ENCODE data around the gene ENPP7.
"Not testable (repeated sequence)": the region's sequence is repeated elsewhere in the genome, so short reads cannot be mapped to it uniquely, and the experiment has no call there.

Gene ENPP7

GRCh38 chr17:79749958-79750357 is 19.2 kb downstream of the ENPP7 start:
- no peak for DNase-seq

DNA sequence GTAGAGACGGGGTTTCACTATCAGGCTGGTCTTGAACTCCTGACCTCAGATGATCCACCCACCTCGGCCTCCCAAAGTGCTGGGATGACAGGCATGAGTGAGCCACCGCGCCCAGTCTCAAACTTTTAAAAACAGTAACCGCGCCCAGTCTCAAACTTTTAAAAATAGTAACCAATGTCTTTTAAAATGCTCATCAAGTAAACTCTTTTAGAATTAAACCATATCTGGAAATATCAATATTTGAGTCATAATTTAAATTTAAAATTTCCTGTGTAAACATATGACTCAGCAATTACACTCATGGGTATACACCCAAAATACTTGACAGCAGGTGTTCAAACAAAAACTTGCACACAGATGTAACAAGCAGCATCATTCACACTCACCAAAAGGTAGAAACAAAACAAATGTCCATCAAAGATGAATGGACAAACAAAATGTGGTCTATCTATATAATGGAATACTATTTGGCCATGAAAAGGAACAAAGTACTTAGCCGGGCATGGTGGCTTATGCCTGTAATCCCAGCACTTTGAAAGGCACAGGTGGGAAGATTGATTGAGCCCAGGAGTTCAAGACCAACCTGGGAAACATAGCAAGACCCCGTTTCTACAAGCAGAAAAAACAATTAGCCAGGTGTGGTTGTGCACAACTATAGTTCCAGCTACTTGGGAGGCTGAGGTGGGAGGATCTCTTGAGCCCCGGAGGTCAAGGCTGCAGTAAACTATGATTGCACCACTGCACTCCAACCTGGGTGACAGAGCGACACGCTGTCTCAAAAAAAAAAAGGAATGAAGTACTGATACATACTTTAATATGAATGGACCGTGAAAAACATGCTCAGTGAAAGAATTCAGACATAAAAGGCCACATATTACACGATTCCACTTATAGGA is 20.2 kb downstream of the ENPP7 start:
- no peak for DNase-seq

DNA sequence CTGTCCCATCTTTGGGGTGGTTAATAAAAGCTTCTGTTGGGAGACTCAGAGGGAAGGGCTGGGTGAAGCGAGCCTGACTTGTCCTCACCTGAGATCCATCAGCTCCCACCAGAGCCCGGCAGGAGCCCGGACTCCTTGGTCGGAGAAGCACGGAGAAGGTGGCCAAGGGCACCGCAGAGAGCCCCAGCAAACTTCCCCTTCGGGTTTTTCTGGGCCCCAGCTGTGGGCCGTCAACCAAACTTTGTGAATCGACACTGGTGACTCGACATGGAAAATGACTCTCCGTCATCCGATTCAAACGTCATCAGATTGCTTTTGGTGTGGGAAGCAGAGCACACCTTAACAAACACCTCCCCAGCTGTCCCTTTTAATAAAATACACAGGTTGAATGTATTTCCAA is 21.4 kb downstream of the ENPP7 start:
- no peak for DNase-seq

GRCh38 chr17:79754370-79754769 is 23.6 kb downstream of the ENPP7 start:
- DNase-seq, result no peak

DNA sequence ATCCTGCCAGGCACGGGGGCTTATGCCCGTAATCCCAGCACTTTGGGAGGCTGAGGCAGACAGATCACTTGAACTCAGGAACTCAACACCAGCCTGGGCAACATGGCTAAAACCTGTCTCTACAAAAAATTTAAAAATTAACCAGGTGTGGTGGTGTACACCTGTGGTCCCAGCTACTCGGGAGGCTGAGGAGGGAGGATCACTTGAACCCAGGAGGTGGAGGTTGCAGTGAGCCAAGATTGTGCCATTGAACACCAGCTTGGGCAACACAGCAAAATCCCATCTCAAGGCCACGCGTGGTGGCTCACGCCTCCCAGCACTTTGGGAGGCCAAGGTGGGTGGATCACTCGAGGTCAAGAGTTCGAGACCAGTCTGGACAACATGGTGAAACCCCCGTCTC is 24.2 kb downstream of the ENPP7 start:
- not testable (repeated sequence) for DNase-seq

DNA sequence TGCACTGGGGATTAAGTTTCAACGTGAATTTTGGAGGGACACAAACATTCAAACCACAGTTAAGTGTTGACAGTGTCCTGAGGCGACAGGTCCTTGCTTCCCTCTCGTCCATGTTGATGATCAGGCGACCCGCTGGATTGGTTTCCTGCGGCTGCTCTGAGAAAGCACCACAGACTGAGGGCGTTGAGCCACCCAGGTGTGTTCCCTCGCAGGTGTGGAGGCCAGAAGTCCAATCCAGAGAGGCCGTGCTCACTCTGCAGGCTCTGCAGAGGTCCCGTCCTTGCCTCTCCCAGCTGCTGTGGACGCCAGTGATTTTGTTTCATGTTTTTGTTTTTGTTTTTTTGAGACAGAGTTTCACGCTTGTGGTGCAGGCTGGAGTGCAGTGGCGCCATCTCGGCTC is 24.8 kb downstream of the ENPP7 start:
- no peak for DNase-seq

DNA sequence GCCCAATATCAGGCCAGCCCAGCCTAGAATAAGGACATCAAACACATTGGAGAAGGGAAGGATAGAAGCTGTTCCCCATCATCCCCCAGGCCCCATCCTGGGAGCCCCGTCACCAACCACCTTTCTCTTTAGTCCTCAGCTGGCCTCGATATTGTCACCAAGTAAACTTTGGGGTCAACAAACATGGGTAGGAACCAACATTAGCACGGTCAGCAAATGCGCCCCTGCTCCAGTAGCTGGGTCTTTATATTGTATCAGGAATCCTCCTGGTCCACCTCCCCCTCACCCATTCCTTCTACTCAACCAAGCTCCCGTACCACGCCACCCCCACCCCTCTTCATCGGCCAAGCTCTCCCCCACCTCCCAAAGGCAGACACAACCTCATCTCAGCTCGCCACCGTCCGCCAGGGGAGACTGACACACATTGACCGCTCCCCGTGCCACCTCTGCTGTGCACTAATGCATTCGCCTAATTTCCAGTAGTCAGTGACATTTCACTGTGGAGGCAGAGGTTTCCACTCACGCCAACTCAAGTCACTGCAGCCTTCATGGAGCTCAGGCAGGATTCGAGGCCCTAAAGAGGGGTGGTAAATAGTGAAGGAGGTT is 26.5 kb downstream of the ENPP7 start:
- no peak for DNase-seq

- DNase-seq, result no peak
These were observed 27.5 kb downstream of the ENPP7 start for GRCh38 chr17:79758271-79758670.

DNA sequence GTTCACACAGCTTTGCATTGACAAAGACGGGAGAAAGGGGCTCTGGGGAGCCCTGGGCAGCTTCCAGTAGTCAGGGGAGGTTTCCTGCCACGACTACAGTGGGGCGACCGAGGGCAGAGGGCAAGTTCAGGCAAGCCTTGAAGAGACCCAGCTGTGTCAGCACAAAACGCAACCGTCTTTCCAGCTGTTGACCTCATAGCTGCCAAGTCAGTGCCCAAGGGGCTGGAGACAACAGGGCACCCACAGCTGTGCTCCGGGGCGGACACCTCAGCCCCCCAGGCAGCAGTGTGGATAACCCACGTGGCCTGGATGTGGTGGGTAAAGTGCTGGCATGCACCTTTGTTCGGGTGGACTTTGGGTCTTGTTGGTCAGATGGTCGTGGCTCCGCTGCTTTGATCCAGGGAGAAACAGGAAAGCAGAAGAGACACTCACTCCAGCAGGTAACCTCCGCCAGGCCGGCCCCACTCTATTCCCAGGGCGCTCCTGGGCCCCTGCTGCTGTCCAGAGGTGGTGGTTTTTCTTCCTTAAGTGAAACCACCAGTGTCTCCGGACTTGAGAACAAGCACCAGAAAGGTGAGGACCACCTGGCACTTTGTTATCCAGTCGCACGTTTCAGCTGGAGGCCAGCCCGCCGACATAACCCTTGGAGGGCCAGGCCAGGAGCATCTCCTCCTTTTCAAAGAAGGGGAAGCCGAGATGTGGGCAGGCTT is 29.6 kb downstream of the ENPP7 start:
- no peak for DNase-seq

DNA sequence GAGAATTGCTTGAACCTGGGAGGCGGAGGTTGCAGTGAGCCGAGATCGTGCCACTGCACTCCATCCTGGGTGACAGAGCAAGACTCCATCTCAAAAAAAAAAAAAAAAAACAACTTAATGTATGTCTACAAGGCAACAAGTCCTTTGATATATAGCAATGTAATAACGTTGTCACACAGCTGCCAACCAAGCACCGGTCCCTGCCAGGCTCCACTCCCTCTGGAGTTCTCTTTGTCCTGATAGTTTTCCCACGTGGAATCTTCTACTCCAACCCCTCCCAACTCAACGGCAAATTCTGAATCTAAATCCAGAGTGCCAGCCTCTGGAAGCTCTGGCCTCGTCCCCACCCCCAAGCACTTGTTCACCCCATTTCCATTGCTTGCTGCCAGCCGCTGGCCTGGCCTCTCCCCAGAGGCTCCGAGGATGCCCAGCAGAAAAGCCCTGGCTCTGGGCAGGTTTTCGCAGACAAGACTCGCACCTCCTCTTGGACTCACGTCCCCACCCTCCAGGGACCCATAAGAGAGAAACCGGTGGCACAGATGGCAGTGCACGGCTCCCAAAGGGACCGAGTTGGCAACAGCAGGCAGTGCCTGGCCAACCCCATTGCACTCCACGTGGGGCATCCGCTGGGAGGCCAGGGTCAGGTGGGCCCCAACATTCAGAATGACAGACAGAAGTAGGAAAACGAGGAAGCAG is 31.3 kb downstream of the ENPP7 start:
- no peak for DNase-seq

DNA sequence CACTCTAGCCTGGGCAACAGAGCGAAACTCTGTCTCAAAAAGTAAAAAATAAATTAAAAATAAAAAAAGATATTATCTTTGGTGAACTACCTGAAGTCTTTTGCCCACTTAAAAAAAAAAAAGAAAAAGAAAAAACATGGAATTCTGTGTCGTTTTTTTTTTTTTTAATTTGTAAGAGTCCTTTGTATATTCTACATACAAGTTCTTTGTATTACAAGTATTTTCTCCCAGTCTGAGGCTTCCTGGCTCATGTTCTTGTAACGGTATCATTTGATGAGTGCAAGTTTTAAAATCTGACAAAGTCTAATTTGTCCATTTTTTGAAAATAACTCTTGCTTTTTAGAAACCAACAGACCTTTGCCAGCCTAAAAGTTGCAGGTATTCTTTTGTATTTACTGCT is 35.0 kb downstream of the ENPP7 start:
- DNase-seq, result no peak

- no peak for DNase-seq
These were observed 39.1 kb downstream of the ENPP7 start for GRCh38 chr17:79769570-79770506.

DNA sequence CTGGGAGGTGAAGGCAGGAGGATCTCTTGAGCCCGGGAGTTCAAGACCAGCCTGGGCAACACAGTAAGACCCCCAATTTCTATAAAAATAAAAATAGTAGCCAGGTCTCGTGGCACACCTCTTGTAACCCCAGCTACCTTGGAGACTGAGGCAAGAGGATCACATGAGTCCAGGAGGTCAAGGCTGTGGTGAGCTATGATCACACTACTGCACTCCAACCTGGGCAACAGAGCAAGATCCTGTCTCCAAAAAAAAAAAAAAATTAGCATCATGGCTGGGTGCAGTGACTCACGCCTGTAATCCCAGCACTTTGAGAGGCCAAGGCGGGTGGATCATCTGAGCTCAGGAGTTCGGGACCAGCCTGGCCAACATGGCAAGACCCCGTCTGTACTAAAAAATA is 40.5 kb downstream of the ENPP7 start:
- no peak for DNase-seq

DNA sequence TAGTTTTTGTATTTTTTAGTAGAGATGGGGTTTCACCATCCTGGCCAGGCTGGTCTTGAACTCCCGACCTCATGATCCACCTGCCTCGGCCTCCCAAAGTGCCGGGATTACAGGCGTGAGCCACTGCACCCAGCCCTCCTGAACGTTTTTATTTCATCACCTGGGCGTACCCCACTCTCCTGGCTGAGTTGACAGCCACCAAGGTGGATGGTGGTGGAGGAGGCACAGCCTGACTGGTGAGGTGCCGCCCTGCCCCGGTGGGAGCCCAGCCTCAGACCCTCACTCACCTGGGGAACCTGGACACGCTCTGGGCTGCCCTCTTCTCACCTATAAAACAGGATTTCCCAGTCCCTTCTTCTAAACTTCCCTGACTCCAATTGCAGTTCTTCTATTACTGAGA is 42.0 kb downstream of the ENPP7 start:
- not testable (repeated sequence) for DNase-seq

DNA sequence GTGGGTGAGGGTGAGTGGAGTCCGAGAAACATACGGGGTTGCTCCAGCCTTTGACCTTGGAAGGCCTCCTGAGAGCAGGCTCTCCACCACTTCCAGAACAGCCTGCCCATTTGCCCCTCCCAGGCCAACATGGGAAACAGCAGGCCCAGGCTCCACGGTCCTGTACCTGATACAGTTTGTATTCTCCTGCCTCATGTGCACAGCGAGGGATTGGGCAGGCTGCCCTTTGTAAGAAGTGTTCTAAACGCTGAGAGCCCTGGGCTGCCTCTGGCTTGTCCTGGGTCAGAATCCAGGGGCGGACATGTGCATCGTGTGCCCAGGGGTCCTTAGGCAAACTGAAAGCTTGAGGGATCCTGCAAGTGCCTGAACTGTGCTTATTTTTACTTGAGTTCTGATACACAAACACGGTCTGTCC is 43.8 kb downstream of the ENPP7 start:
- no peak for DNase-seq

GRCh38 chr17:79775632-79776031 is 44.9 kb downstream of the ENPP7 start:
- no peak for DNase-seq

DNA sequence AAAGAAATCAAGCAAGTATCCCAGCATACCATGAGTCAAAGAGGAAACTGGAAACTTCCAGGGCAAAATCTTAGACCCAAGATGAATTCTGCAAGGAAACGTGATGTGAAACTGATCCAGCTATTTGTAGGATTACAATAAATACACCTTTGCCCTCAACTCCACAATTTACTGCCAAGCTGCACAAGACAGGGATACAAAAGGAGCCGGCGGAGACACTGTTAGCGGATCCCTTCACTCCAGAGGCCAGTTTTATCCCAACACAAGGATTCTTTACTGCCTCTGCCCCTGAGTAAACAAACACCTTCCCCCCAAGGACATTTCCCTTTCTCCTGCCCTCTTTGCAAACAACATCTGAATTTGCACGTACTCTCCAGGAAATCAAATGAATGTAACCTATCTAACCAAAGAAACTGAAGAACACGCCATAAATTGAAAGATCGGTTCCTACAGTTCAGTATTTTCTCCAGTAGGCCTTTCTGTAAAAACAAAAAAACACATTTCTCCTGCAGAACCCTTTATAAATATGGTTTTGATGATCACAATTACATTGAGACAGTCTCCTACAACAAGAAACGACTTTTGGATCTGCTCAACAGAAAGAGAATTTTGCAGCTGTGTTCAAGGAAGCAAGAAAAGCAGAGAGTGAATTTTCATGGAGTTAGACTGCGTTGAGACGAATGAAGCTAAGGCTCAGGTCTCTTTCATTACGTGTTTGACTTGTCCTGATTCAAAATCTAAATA is 45.8 kb downstream of the ENPP7 start:
- peak in 1 of 2 experiments; percentile 41 for DNase-seq

DNA sequence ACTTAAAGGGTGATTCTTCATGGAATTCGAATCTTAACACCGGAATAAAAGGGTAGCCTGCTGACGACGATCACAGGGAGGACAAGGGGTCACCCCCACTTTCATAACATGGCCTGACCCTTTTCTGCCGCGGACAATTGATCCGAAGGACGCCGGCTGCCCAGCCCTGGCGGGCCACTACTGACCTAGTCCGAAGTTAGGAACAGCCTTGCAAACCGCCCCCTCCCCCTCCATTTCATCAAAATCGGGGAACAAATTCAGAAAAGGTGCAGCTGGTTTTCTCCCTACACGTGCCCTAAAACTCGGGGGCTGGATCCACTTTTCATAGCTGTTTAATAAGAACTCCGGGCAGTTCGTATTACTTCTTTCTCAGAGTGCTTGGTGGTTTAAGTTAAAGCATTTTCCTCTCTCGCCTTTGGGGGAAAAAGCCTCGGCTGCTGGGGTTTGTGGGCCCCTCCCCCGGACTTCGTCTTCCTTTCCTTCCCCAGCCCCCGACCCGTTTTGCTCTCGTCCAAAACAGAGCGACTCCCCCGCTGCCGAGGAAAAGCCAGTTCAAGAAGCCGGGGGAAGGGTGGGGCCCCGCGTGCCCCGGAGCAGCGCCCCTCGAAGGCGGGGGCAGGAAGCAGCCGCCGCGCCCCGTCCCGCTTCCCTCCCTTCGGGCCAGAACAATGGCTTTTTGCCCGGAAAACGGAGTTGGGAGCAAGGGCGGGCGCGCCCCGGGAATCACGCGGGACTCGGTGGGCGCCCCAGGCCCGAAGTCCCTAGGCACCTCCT is 46.6 kb downstream of the ENPP7 start:
- DNase-seq, result peak; percentile 84 to 87

- DNase-seq, result peak; percentile 84 to 87
These were observed 47.3 kb downstream of the ENPP7 start, which contains the start of gene CBX2 for GRCh38 chr17:79777894-79778503. Gene CBX2 (plus strand): TSS chr17:79778148. CDS start chr17:79778236, 88 bp downstream.
